HEK293T (cell line): Measurements from ENCODE around the gene RC3H1.

Experiments
- BHLHE40 ChIP-seq: fragments of 450-650 bp; IDR thresholded peaks from 2 replicates; pipeline ENCODE4 v1.6.1; 2016; ENCODE audit warnings: mild to moderate bottlenecking, moderate library complexity, borderline replicate concordance
- ELF4 ChIP-seq: fragments of 450-650 bp; IDR thresholded peaks from 2 replicates; pipeline ENCODE4 v1.6.1; 2017; ENCODE audit warnings: antibody characterized with exemption
- FOXK2 ChIP-seq: fragments of 450-650 bp; IDR thresholded peaks from 2 replicates; pipeline ENCODE4 v1.6.1; 2016; ENCODE audit warnings: mild to moderate bottlenecking
- HDGF ChIP-seq: fragments of 450-650 bp; IDR thresholded peaks from 2 replicates; pipeline ENCODE4 v1.6.1; 2017; ENCODE audit warnings: antibody characterized with exemption, borderline replicate concordance
- SP1 ChIP-seq: fragments of 450-650 bp; IDR thresholded peaks from 2 replicates; pipeline ENCODE4 v1.6.1; 2017
- SUZ12 ChIP-seq: fragments of 450-650 bp; IDR thresholded peaks from 2 replicates; pipeline ENCODE4 v1.6.1; 2016; ENCODE audit warnings: mild to moderate bottlenecking

DNA sequence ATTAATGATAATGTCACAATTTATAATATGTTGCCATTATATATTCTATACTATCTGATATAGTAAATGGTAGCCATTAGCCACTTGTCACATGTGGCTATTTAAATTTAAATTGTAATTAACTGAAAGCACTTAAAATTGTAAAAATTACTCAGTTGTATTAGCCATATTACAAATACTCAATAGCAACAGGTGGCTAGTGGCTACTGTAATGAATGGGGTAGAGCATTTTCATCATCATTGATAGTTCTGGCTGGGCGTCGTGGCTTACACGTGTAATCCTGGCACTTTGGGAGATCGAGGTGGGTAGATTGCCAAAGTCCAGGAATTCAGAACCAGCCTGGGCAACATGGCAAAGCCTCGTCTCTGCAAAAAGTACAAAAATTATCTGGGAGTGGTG, 137.5 kb downstream of the RC3H1 start:
- TF ChIP-seq FOXK2 (no peak), BHLHE40 (no peak), ELF4 (no peak), HDGF (no peak), SUZ12 (no peak), SP1 (no peak)
